Ascending aorta (tissue), 2 donors: ENCODE data around the gene CCM2. TPM values are rescaled to one million over a fixed set of nuclear protein-coding genes. Genes with fewer than 3 reads are reported as not detected.

Experiments used
- DNase-seq, 2 donors: peaks; one replicate each; pipeline ENCODE4 v3.0.0-alpha.2; 2019; ENCODE audit warnings: low spot score in 2 of 2
- H3K27ac ChIP-seq, 2 donors: fragments of 200-600 bp; sonication (generic); one replicate each; pipeline ENCODE4 v1.5.1; 2016 to 2017; ENCODE audit warnings: mild to moderate bottlenecking in 1 of 2
- H3K27me3 ChIP-seq: fragments of 200-600 bp; sonication (generic); one replicate; pipeline ENCODE4 v1.5.1; 2017
- H3K36me3 ChIP-seq, 2 donors: fragments of 200-600 bp; sonication (generic); one replicate each; pipeline ENCODE4 v1.5.1; 2016
- H3K4me1 ChIP-seq, 2 donors: fragments of 200-600 bp; sonication (generic); one replicate each; pipeline ENCODE4 v1.5.1; 2016 to 2017; ENCODE audit warnings: mild to moderate bottlenecking in 1 of 2
- H3K4me3 ChIP-seq, 2 donors: fragments of 200-600 bp; sonication (generic); one replicate each; pipeline ENCODE4 v1.5.1; 2016 to 2017; ENCODE audit warnings: mild to moderate bottlenecking in 1 of 2
- H3K9me3 ChIP-seq, 2 donors: fragments of 200-600 bp; sonication (generic); one replicate each; pipeline ENCODE4 v1.5.1; 2016
- CTCF ChIP-seq, 3 experiments: fragments of 200-600 bp in 2 of 3; fragments of 450-650 bp in 1 of 3; sonication (generic) in 2 of 3; IDR thresholded peaks; one replicate each; pipeline ENCODE4 v1.5.1; 2016 to 2019; ENCODE audit warnings: antibody characterized with exemption in 3 of 3, mild to moderate bottlenecking in 1 of 3, moderate library complexity in 1 of 3
- intact Hi-C: fragments of 100-400 bp; cut with DNase I; formaldehyde crosslinking; loops from one replicate; pipeline ENCODE4 v1.15.1; 2023
- total RNA-seq: library from RNA; depleted of rRNA; stranded (reverse); fragments of >200 nt; gene quantifications from one replicate; pipeline ENCODE4 v1.1.0, GENCODE V29; 2016

CCM2 gene
- total RNA-seq, 1 donor from 2014 or later: 61.5 TPM

- intact Hi-C loops: loop anchor here (1.0 to 5.0 kb wide), 8 partner anchors 13 to 404 kb away; partner anchors contain the start of genes H2AZ2, NACAD, PPIA and PURB
- peak; percentile 58 to 96 for DNase-seq
- no peak for TF ChIP-seq CTCF (IDR thresholded peaks at IDR 0.05)
- H3K36me3 ChIP-seq: peaks cover 24 to 37% of the 10 kb centered on the region in 2 donors
- H3K9me3 ChIP-seq: no peaks in the 10 kb centered on the region
- peak overlapping the region; percentile 89 to 90 for H3K27ac ChIP-seq
- H3K4me1 ChIP-seq: peaks cover 6 to 12% of the 10 kb centered on the region in 2 donors
- no peaks in the 10 kb centered on the region for H3K27me3 ChIP-seq
- H3K4me3 ChIP-seq: peak overlapping the region; percentile 68
Measured at GRCh38 chr7:44986218-44987053, 13.6 kb upstream of the CCM2 start.

GRCh38 chr7:44987457-44987856, 12.5 kb upstream of the CCM2 start:
- peak overlapping the region; percentile 68 for H3K4me3 ChIP-seq
- H3K36me3 ChIP-seq: peaks cover 17 to 27% of the 10 kb centered on the region in 2 donors
- TF ChIP-seq CTCF (IDR thresholded peaks at IDR 0.05): no peak
- no peaks in the 10 kb centered on the region for H3K9me3 ChIP-seq
- intact Hi-C loops: loop anchor here (5.0 kb wide), 2 partner anchors 140 to 405 kb away; partner anchors contain the start of genes H2AZ2 and TMED4
- no peak for DNase-seq
- H3K27me3 ChIP-seq: no peaks in the 10 kb centered on the region
- H3K27ac ChIP-seq: peak overlapping the region; percentile 89 to 90
- peaks cover 6 to 12% of the 10 kb centered on the region in 2 donors for H3K4me1 ChIP-seq

- no peak for TF ChIP-seq CTCF (IDR thresholded peaks at IDR 0.05)
- intact Hi-C loops: loop anchor here (5.0 kb wide), 2 partner anchors 141 to 406 kb away; partner anchors contain the start of genes H2AZ2 and TMED4
- Histone ChIP-seq H3K27me3 (no peaks in the 10 kb centered on the region), H3K9me3 (no peaks in the 10 kb centered on the region), H3K4me3 (no peak overlapping the region), H3K4me1 (peaks cover 6 to 12% of the 10 kb centered on the region in 2 donors), H3K36me3 (peaks cover 12 to 21% of the 10 kb centered on the region in 2 donors), H3K27ac (peak overlapping the region in 1 of 2 donors; percentile 89)
- DNase-seq: no peak
Measured at GRCh38 chr7:44987996-44988395, 12.0 kb upstream of the CCM2 start.

- intact Hi-C loops: loop anchor here (5.0 kb wide), 2 partner anchors 141 to 406 kb away; partner anchors contain the start of genes H2AZ2 and TMED4
- no peak for TF ChIP-seq CTCF (IDR thresholded peaks at IDR 0.05)
- Histone ChIP-seq H3K4me1 (peaks cover 6 to 12% of the 10 kb centered on the region in 2 donors), H3K27me3 (no peaks in the 10 kb centered on the region), H3K4me3 (no peak overlapping the region), H3K9me3 (no peaks in the 10 kb centered on the region), H3K36me3 (peaks cover 5 to 14% of the 10 kb centered on the region in 2 donors), H3K27ac (no peak overlapping the region)
- DNase-seq: no peak
Measured at GRCh38 chr7:44988701-44989100, 11.3 kb upstream of the CCM2 start.

GRCh38 chr7:44989132-44989531, 10.9 kb upstream of the CCM2 start:
- intact Hi-C loops: loop anchor here (5.0 kb wide), 2 partner anchors 142 to 407 kb away; partner anchors contain the start of genes H2AZ2 and TMED4
- H3K27me3 ChIP-seq: no peaks in the 10 kb centered on the region
- no peak for TF ChIP-seq CTCF (IDR thresholded peaks at IDR 0.05)
- no peak for DNase-seq
- H3K4me3 ChIP-seq: no peak overlapping the region
- H3K36me3 ChIP-seq: peaks cover under 1 to 10% of the 10 kb centered on the region in 2 donors
- peak overlapping the region in 1 of 2 donors; percentile 70 for H3K27ac ChIP-seq
- peaks cover 6 to 12% of the 10 kb centered on the region in 2 donors for H3K4me1 ChIP-seq
- H3K9me3 ChIP-seq: no peaks in the 10 kb centered on the region
